HCT116 (cell line): ENCODE results near the gene STK38L.

Experiments used
- ATF3 ChIP-seq: IDR thresholded peaks from 2 replicates; pipeline ENCODE4 v1.6.1; 2012
- CEBPB ChIP-seq: IDR thresholded peaks from 2 replicates; pipeline ENCODE4 v1.6.1; 2012; ENCODE audit warnings: low read depth
- CTCF ChIP-seq, 3 experiments: fragments of 200-600 bp in 1 of 3; sonication (generic) in 1 of 3; IDR thresholded peaks in 2 of 3; conservative IDR thresholded peaks in 1 of 3; 2 replicates each; pipeline ENCODE4 v1.5.1; 2012 to 2017; ENCODE audit warnings: low read depth in 2 of 3, low read length in 2 of 3, antibody characterized with exemption in 1 of 3, borderline replicate concordance in 1 of 3, control low read depth in 1 of 3, mild to moderate bottlenecking in 1 of 3, mixed read lengths in 1 of 3, mixed run types in 1 of 3, moderate library complexity in 1 of 3; ENCODE audit not compliant: insufficient read depth in 1 of 3
- ELF1 ChIP-seq: IDR thresholded peaks from 2 replicates; pipeline ENCODE4 v1.6.1; 2012; ENCODE audit warnings: low read depth, borderline replicate concordance
- EZH2 ChIP-seq: fragments of 200-600 bp; sonication (generic); IDR thresholded peaks from 2 replicates; pipeline ENCODE4 v1.6.1; 2017; ENCODE audit warnings: antibody characterized with exemption, mixed run types
- RAD21 ChIP-seq: IDR thresholded peaks from 2 replicates; pipeline ENCODE4 v1.6.1; 2012; ENCODE audit warnings: low read depth, mild to moderate bottlenecking
- ZNF274 ChIP-seq: fragments of 200-500 bp; sonication (Bioruptor generic); IDR thresholded peaks from 2 replicates; pipeline ENCODE4 v1.6.1; 2014; ENCODE audit warnings: mild to moderate bottlenecking, low read depth, low read length, inconsistent platforms

GRCh38 chr12:27309293-27309994, 65.4 kb downstream of the STK38L start:
- TF ChIP-seq CTCF (IDR thresholded peaks at IDR 0.05 in 2 of 3, conservative IDR thresholded peaks at IDR 0.05 in 1 of 3; ENCODE audit: borderline replicate concordance in 1 of 3, insufficient read depth in 1 of 3, low read depth in 2 of 3, low read length in 2 of 3) (no peak), RAD21 (no peak), ATF3 (no peak), ZNF274 (no peak), EZH2 (no peak), CEBPB (no peak), ELF1 (no peak)
